ENCODE results near the gene MED12L.

- TF ChIP-seq CTCF (conservative IDR thresholded peaks at IDR 0.05; ENCODE audit: low read length) (peak; percentile 87), EZH2phosphoT487 (IDR thresholded peaks at IDR 0.05; ENCODE audit: borderline replicate concordance, low read depth, low read length) (no peak)
Measured at GRCh38 chr3:151379083-151379734, 293.7 kb downstream of the MED12L start.

Data from OCI-LY7 (cell line).